ENCODE measurements around the gene MAGIX.

The MAGIX gene

DNA sequence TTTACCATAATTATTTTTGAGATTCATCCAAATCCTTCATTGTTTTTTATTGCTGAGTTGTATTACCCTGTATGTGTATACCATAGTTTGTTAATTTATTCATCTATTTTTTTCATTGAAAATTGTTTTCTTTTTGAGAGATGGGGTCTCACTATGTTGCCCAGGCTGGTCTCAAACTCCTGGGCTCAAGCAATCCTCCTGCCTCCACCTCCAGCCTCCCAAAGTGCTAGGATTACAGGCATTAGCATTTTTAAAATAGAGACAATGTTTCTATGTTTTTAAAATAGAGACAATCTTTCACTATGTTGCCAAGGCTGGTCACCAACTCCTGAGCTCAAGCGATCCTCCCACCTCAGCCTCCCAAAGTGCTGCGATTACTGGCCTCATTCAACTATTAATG lies 1.6 kb upstream of the MAGIX start:
- no peak for TF ChIP-seq CTCF (IDR thresholded peaks at IDR 0.05; ENCODE audit: low read depth, low read length)
- H3K4me3 ChIP-seq (ENCODE audit: low read depth, low read length) = no peak overlapping the region
- in situ Hi-C loops (cut with HindIII; ENCODE audit: low sequenced_read_pairs) = no loop called here
- DNase-seq (ENCODE audit: low read depth, low spot score) = no peak

DNA sequence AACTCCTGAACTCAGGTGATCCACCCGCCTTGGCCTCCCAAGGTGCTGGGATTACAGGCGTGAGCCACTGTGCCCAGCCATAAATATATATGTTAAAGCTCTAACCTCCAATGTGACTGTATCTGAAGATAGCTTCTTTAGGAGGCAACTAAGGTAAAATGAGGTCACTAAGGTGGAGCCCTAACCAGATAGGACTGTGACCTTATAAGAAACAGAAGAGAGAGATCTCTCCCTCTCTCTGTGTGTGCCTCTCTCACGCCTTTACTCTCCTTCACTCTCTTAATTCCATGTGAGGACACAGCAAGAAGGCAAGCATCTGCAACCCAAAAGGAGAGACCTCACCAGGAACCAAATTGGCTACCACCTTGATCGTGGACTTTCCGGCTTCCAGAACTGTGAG lies 926 bp upstream of the MAGIX start:
- no peak overlapping the region for H3K4me3 ChIP-seq (ENCODE audit: low read depth, low read length)
- DNase-seq (ENCODE audit: low read depth, low spot score) = no peak
- no peak for TF ChIP-seq CTCF (IDR thresholded peaks at IDR 0.05; ENCODE audit: low read depth, low read length)
- in situ Hi-C loops (cut with HindIII; ENCODE audit: low sequenced_read_pairs) = no loop called here

GRCh38 chrX:49163555-49164419 lies 1.2 kb downstream of the MAGIX start:
- in situ Hi-C loops (cut with HindIII; ENCODE audit: low sequenced_read_pairs) = no loop called here
- peak; percentile 46 for TF ChIP-seq CTCF (IDR thresholded peaks at IDR 0.05; ENCODE audit: low read depth, low read length)
- peak overlapping the region; percentile 34 for H3K4me3 ChIP-seq (ENCODE audit: low read depth, low read length)
- DNase-seq (ENCODE audit: low read depth, low spot score) = peak; percentile 76

GRCh38 chrX:49164589-49165360 lies 2.2 kb downstream of the MAGIX start:
- no peak overlapping the region for H3K4me3 ChIP-seq (ENCODE audit: low read depth, low read length)
- no peak for TF ChIP-seq CTCF (IDR thresholded peaks at IDR 0.05; ENCODE audit: low read depth, low read length)
- in situ Hi-C loops (cut with HindIII; ENCODE audit: low sequenced_read_pairs) = no loop called here
- no peak for DNase-seq (ENCODE audit: low read depth, low spot score)

GRCh38 chrX:49165901-49166881 lies 3.6 kb downstream of the MAGIX start:
- in situ Hi-C loops (cut with HindIII; ENCODE audit: low sequenced_read_pairs) = no loop called here
- TF ChIP-seq CTCF (IDR thresholded peaks at IDR 0.05; ENCODE audit: low read depth, low read length) = peak; percentile 12
- peak; percentile 77 for DNase-seq (ENCODE audit: low read depth, low spot score)
- peak overlapping the region; percentile 38 for H3K4me3 ChIP-seq (ENCODE audit: low read depth, low read length)

Measured in astrocyte of the spinal cord (primary cell).